Keratinocyte (primary cell): Measurements from ENCODE around the gene ZNF142. TPM values are rescaled to one million over a fixed set of nuclear protein-coding genes. Genes with fewer than 3 reads are reported as not detected.

Experiments
- DNase-seq: peaks from one replicate; pipeline ENCODE4 v3.0.0-alpha.2; 2011; ENCODE audit warnings: low read depth, missing footprints, low spot score
- FAIRE-seq: peaks from 2 replicates; lab custom pipeline; 2011; peaks lifted over from hg19 to GRCh38; lab: Jason Lieb, UNC
- H2AFZ ChIP-seq: 2 replicates; pipeline ENCODE4 v1.6.0; 2012; ENCODE audit warnings: low read length, control low read depth, inconsistent platforms; ENCODE audit not compliant: control insufficient read depth
- H3K27ac ChIP-seq: 2 replicates; pipeline ENCODE4 v1.5.1; 2011; ENCODE audit warnings: low read length; ENCODE audit not compliant: control insufficient read depth, insufficient read depth
- H3K27me3 ChIP-seq: 3 replicates; pipeline ENCODE4 v1.6.0; 2011; ENCODE audit warnings: low read length; ENCODE audit not compliant: control insufficient read depth, insufficient read depth; ENCODE audit errors: extremely low read depth
- H3K36me3 ChIP-seq, 2 experiments: 2 replicates in 1 of 2; 3 replicates in 1 of 2; pipeline ENCODE4 v1.5.1; 2011; ENCODE audit warnings: low read length in 2 of 2, mild to moderate bottlenecking in 1 of 2; ENCODE audit not compliant: control insufficient read depth in 2 of 2, insufficient read depth in 2 of 2; ENCODE audit errors: extremely low read depth in 1 of 2
- H3K4me1 ChIP-seq: 3 replicates; pipeline ENCODE4 v1.5.1; 2011; ENCODE audit warnings: low read length; ENCODE audit not compliant: control insufficient read depth, insufficient read depth; ENCODE audit errors: extremely low read depth
- H3K4me2 ChIP-seq: 3 replicates; pipeline ENCODE4 v1.6.0; 2011; ENCODE audit warnings: low read depth, low read length; ENCODE audit not compliant: control insufficient read depth, insufficient read depth; ENCODE audit errors: extremely low read depth
- H3K4me3 ChIP-seq, 3 experiments: fragments of 200-600 bp in 1 of 3; sonication (generic) in 1 of 3; 2 replicates in 2 of 3; 3 replicates in 1 of 3; pipeline ENCODE4 v1.5.1; 2011 to 2016; ENCODE audit warnings: low read length in 3 of 3, mild to moderate bottlenecking in 3 of 3, control low read depth in 2 of 3, inconsistent platforms in 1 of 3, low read depth in 1 of 3, mixed read lengths in 1 of 3, mixed run types in 1 of 3, moderate library complexity in 1 of 3; ENCODE audit not compliant: control insufficient read depth in 2 of 3, insufficient read depth in 2 of 3; ENCODE audit errors: extremely low read depth in 1 of 3
- H3K79me2 ChIP-seq: 2 replicates; pipeline ENCODE4 v1.6.0; 2012; ENCODE audit warnings: low read length; ENCODE audit not compliant: control insufficient read depth, insufficient read depth
- H3K9ac ChIP-seq: 3 replicates; pipeline ENCODE4 v1.6.0; 2011; ENCODE audit warnings: low read length; ENCODE audit not compliant: control insufficient read depth, insufficient read depth; ENCODE audit errors: extremely low read depth
- H3K9me1 ChIP-seq: 3 replicates; pipeline ENCODE4 v1.6.0; 2011; ENCODE audit warnings: low read length; ENCODE audit not compliant: control insufficient read depth, insufficient read depth; ENCODE audit errors: extremely low read depth
- H3K9me3 ChIP-seq: 2 replicates; pipeline ENCODE4 v1.5.1; 2012; ENCODE audit warnings: low read depth, low read length; ENCODE audit not compliant: control insufficient read depth
- H4K20me1 ChIP-seq: 3 replicates; pipeline ENCODE4 v1.6.0; 2011; ENCODE audit warnings: low read length; ENCODE audit not compliant: control insufficient read depth, insufficient read depth; ENCODE audit errors: extremely low read depth
- CTCF ChIP-seq, 3 experiments: IDR thresholded peaks in 1 of 3; conservative IDR thresholded peaks in 1 of 3; optimal IDR thresholded peaks in 1 of 3; 2 replicates in 2 of 3; 3 replicates in 1 of 3; pipeline versions ENCODE3 to v1.5.1; 2011; ENCODE audit warnings: low read length in 3 of 3, mild to moderate bottlenecking in 3 of 3, moderate library complexity in 2 of 3, control low read depth in 1 of 3, inconsistent platforms in 1 of 3; ENCODE audit not compliant: insufficient read depth in 2 of 3; ENCODE audit errors: extremely low read depth in 1 of 3
- EZH2 ChIP-seq: IDR thresholded peaks from one replicate; pipeline ENCODE4 v1.6.1; 2012; ENCODE audit warnings: inconsistent platforms, mild to moderate bottlenecking, low read length, moderate library complexity
- dilution Hi-C: fragments of 300-500 bp; cut with MboI; formaldehyde crosslinking; loops from one replicate; pipeline ENCODE4 v1.7.0; 2020; ENCODE audit warnings: low sequenced_read_pairs; ENCODE audit not compliant: extremely low pct_ligation_motif_present
- polyA plus RNA-seq, 5 experiments: library from polyadenylated mRNA; depleted of rRNA in 3 of 5; stranded (reverse) in 3 of 5; stranded (forward) in 1 of 5; unstranded in 1 of 5; fragments of >200 nt; gene quantifications; 1 replicate in 1 of 5; 2 replicates in 3 of 5; 3 replicates in 1 of 5; pipeline versions ENCODE4 v1.2.1 to v1.2.3, GENCODE V29; 2011 to 2012; ENCODE audit warnings: missing spikeins in 2 of 5, low read depth in 1 of 5, low replicate concordance in 1 of 5

The ZNF142 gene
- polyA plus RNA-seq, 1 donor (not counting 4 experiments of a cell fraction or from before 2014, with no cell fraction given), result 4.5 TPM

DNA sequence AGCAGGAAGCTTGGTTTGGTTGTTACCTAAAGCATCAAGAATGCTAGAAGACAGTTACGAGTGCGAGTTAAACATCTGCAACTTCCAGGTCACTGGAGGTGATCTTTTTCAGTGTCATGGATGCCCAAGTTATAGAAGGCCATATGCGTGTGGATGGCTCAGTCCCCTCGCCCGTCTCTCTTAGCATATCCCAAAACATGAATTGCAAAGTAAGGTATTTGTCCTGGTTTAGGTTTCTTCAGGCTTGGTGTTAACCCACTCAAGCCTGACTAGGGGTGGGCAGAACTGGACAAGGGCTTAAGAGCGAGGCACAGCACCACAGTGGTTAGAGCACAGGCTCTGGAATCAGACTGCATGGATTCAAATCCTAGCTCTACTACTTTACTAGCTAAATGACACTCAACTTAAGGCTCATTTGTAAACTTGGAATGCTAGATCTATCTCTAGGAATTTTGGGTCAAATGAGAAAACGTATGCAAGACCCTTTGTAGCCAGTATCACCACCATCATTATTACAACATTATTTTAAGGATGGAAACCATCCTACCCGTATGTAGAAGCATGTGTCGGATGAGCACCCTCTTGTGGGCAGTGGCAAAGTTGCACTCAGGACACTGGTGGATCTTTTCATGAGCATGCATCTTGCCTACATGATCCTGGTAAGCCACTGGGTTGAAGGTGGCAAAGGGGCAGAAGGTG, 11.2 kb downstream of the ZNF142 start:
- H3K9me3 ChIP-seq, result no peaks in the 10 kb centered on the region
- H3K27me3 ChIP-seq, result no peaks in the 10 kb centered on the region
- peaks cover 13% of the 10 kb centered on the region for H3K79me2 ChIP-seq
- peak; percentile 95 for FAIRE-seq
- no peak overlapping the region for H3K4me3 ChIP-seq
- DNase-seq, result no peak
- H4K20me1 ChIP-seq, result peaks cover 3% of the 10 kb centered on the region
- H2AFZ ChIP-seq, result no peak overlapping the region
- H3K4me2 ChIP-seq, result no peak overlapping the region
- no peak overlapping the region for H3K9ac ChIP-seq
- peak; percentile 79 to 98 (median 97) for TF ChIP-seq CTCF (optimal IDR thresholded peaks at IDR 0.05 in 1 of 3, IDR thresholded peaks at IDR 0.05 in 1 of 3, conservative IDR thresholded peaks at IDR 0.05 in 1 of 3; ENCODE audit: extremely low read depth in 1 of 3, insufficient read depth in 2 of 3, low read length in 3 of 3)
- TF ChIP-seq EZH2, result no peak
- dilution Hi-C loops, result no loop called here
- H3K27ac ChIP-seq, result no peak overlapping the region
- H3K9me1 ChIP-seq, result no peaks in the 10 kb centered on the region
- peaks cover 23% of the 10 kb centered on the region for H3K4me1 ChIP-seq
- peaks cover 47 to 52% of the 10 kb centered on the region in 2 experiments for H3K36me3 ChIP-seq

DNA sequence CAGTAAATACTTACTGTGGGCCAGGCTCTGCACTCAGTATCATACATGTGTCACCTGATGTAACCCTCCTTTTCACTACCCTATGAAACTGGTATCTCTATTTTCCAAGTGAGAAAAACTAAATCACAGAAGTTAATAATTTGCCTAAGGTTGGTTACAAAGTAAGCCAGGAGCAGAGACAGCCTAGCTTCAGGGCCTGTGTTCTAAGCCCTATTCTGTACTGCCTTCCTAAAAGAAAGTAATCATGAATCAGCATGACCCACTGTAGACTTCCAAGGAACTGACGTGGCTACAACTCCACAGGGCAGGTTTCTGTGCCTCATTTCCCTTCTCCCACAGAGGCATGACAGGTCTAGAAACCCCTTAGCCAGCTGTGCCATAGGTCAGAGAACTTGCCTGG, 14.3 kb downstream of the ZNF142 start:
- TF ChIP-seq EZH2 (no peak), CTCF (optimal IDR thresholded peaks at IDR 0.05 in 1 of 3, IDR thresholded peaks at IDR 0.05 in 1 of 3, conservative IDR thresholded peaks at IDR 0.05 in 1 of 3; ENCODE audit: extremely low read depth in 1 of 3, insufficient read depth in 2 of 3, low read length in 3 of 3) (no peak)
- H2AFZ ChIP-seq, result no peak overlapping the region
- H3K9me1 ChIP-seq, result no peaks in the 10 kb centered on the region
- H3K4me1 ChIP-seq, result peaks cover 23% of the 10 kb centered on the region
- peaks cover 47 to 64% of the 10 kb centered on the region in 2 experiments for H3K36me3 ChIP-seq
- FAIRE-seq, result peak; percentile 100
- H3K9ac ChIP-seq, result peak overlapping the region; percentile 36
- no peak for DNase-seq
- no peaks in the 10 kb centered on the region for H3K9me3 ChIP-seq
- no peaks in the 10 kb centered on the region for H3K27me3 ChIP-seq
- peaks cover 3% of the 10 kb centered on the region for H4K20me1 ChIP-seq
- peaks cover 19% of the 10 kb centered on the region for H3K79me2 ChIP-seq
- H3K4me2 ChIP-seq, result peak overlapping the region; percentile 56
- peak overlapping the region; percentile 74 for H3K27ac ChIP-seq
- dilution Hi-C loops, result no loop called here
- H3K4me3 ChIP-seq, result no peak overlapping the region
